GF-D8 (cell line): ENCODE results near the gene OTOP3.
"Not testable (repeated sequence)": the region's sequence is repeated elsewhere in the genome, so short reads cannot be mapped to it uniquely, and the experiment has no call there.

Experiments used
- DNase-seq: peaks from one replicate; lab custom pipeline; 2025; lab: John Stamatoyannopoulos, UW

The OTOP3 gene

GRCh38 chr17:74935585-74936469 is at the start of gene OTOP3:
Gene OTOP3 (plus strand): TSS chr17:74935898. CDS start chr17:74935922, 24 bp downstream.
- DNase-seq: no peak

GRCh38 chr17:74888469-74888868 is 47.2 kb upstream of the OTOP3 start:
- DNase-seq: no peak

- DNase-seq: no peak
These were observed 45.1 kb upstream of the OTOP3 start for GRCh38 chr17:74890554-74890953.

GRCh38 chr17:74892013-74892841 is 43.5 kb upstream of the OTOP3 start:
- no peak for DNase-seq

- DNase-seq: no peak
These were observed 42.5 kb upstream of the OTOP3 start, which contains the start of gene FADS6 for GRCh38 chr17:74892974-74893911. Gene FADS6 (minus strand): TSS chr17:74893633. CDS start chr17:74893595, 38 bp downstream.

- no peak for DNase-seq
These were observed 41.6 kb upstream of the OTOP3 start for GRCh38 chr17:74893936-74894671.

GRCh38 chr17:74898376-74898946 is 37.2 kb upstream of the OTOP3 start:
- DNase-seq: no peak

- no peak for DNase-seq
These were observed 35.5 kb upstream of the OTOP3 start for GRCh38 chr17:74900208-74900607.

- DNase-seq: no peak
These were observed 34.2 kb upstream of the OTOP3 start for GRCh38 chr17:74901353-74902135.

GRCh38 chr17:74903034-74903433 is 32.7 kb upstream of the OTOP3 start:
- no peak for DNase-seq

- DNase-seq: no peak
These were observed 32.0 kb upstream of the OTOP3 start for GRCh38 chr17:74903671-74904070.

GRCh38 chr17:74904687-74905409 is 30.9 kb upstream of the OTOP3 start:
- no peak for DNase-seq

- not testable (repeated sequence) for DNase-seq
These were observed 29.4 kb upstream of the OTOP3 start for GRCh38 chr17:74906214-74906793.

GRCh38 chr17:74907012-74907411 is 28.7 kb upstream of the OTOP3 start:
- DNase-seq: no peak

- DNase-seq: not testable (repeated sequence)
These were observed 26.6 kb upstream of the OTOP3 start for GRCh38 chr17:74909097-74909496.

GRCh38 chr17:74911423-74911822 is 24.3 kb upstream of the OTOP3 start:
- not testable (repeated sequence) for DNase-seq

GRCh38 chr17:74916136-74916850 is 19.4 kb upstream of the OTOP3 start:
- DNase-seq: no peak

- no peak for DNase-seq
These were observed 18.9 kb upstream of the OTOP3 start for GRCh38 chr17:74916851-74917199.
